ENCODE results near the gene SVEP1.
"Not testable (repeated sequence)": the region's sequence is repeated elsewhere in the genome, so short reads cannot be mapped to it uniquely, and the experiment has no call there.

The SVEP1 gene

GRCh38 chr9:110364451-110364850, 215.1 kb downstream of the SVEP1 start:
- TF ChIP-seq CTCF (IDR thresholded peaks at IDR 0.05; ENCODE audit: low read length, missing control alignments) = no peak
- no peak overlapping the region for H3K4me3 ChIP-seq (replicated peaks; ENCODE audit: low read depth, low read length)
- no peak for DNase-seq (ENCODE audit: low read depth)

DNA sequence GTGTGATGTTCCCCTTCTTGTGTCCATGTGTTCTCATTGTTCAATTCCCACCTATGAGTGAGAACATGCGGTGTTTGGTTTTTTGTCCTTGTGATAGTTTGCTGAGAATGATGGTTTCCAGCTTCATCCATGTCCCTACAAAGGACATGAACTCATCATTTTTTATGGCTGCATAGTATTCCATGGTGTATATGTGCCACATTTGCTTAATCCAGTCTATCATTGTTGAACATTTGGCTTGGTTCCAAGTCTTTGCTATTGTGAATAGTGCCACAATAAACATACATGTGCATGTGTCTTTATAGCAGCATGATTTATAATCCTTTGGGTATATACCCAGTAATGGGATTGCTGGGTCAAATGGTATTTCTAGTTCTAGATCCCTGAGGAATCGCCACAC, 220.5 kb downstream of the SVEP1 start:
- not testable (repeated sequence) for H3K4me3 ChIP-seq (replicated peaks; ENCODE audit: low read depth, low read length); DNase-seq (ENCODE audit: low read depth)

DNA sequence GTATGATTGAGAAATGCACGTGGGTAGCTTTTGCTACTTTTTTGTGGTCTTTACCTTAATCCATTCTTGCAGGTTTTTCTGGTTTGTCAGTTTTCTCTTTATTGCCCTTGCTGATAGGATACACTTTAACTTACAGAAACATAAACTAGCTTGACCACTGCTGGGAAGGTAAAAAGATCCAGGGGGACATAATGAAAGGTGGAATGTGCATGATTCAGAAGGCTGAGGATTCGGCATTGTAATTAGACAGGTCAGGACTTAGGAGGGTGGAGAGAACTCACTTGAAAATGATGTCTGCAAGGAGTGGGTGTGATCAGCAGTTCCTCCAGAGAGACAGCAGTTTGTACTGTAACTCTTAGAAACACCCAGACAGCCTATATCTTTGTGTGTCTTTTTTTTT, 222.0 kb downstream of the SVEP1 start:
- H3K4me3 ChIP-seq (replicated peaks; ENCODE audit: low read depth, low read length) = no peak overlapping the region
- TF ChIP-seq CTCF (IDR thresholded peaks at IDR 0.05; ENCODE audit: low read length, missing control alignments) = no peak
- DNase-seq (ENCODE audit: low read depth) = no peak

DNA sequence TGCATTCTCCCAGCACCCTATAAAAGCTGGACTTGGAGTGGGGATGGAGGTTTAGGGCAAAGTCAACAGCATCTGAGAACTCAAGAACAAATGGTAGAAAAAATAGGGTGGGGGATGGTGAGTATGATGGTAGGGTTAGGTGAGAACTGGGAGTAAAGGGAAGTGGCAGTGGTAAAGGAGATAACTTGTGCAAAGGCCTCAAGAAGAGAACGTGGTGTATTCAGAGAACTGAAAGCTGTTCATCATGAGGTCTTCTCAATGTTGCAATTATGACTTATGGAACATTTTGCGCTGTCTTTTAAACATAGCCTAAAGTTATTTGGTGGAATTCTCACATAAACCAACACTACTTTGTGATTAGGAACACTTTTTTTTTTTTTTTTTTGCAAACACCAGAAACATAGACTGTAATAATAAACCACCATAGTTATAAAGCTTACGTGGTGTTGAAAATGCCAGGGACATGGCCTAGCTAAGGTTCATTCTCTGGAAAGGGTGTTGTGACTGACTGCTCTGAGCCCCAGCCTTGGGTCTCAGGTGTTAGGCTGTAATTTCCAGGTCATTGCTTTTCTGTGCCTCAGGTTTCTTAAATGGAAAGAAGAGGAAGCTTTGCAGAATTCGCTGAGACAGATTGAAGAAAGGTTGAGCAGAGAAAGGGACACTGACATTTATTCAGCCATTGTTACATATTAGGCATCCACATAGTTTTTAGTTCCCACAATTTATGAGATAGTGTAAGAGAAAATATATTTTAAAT, 222.7 kb downstream of the SVEP1 start:
- TF ChIP-seq CTCF (IDR thresholded peaks at IDR 0.05; ENCODE audit: low read length, missing control alignments) = no peak
- no peak overlapping the region for H3K4me3 ChIP-seq (replicated peaks; ENCODE audit: low read depth, low read length)
- DNase-seq (ENCODE audit: low read depth) = no peak

DNA sequence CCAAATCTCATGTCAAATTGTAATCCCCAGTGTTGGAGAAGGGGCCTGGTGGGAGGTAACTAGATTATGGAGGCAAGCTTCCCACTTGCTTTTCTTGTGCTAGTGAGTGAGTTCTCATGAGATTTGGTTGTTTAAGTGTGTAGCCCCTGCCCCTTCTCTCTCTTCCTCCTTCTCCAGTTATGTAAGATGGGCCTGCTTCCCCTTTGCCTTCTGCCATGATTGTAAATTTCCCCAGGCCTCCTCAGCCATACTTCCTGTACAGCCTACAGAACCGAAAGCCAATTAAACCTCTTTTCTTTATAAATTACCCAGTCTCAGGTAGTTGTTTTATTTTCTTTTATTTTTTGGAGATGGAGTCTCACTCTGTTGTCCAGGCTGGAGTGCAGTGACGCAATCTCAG, 223.6 kb downstream of the SVEP1 start:
- TF ChIP-seq CTCF (IDR thresholded peaks at IDR 0.05; ENCODE audit: low read length, missing control alignments) = no peak
- DNase-seq (ENCODE audit: low read depth) = no peak
- no peak overlapping the region for H3K4me3 ChIP-seq (replicated peaks; ENCODE audit: low read depth, low read length)

DNA sequence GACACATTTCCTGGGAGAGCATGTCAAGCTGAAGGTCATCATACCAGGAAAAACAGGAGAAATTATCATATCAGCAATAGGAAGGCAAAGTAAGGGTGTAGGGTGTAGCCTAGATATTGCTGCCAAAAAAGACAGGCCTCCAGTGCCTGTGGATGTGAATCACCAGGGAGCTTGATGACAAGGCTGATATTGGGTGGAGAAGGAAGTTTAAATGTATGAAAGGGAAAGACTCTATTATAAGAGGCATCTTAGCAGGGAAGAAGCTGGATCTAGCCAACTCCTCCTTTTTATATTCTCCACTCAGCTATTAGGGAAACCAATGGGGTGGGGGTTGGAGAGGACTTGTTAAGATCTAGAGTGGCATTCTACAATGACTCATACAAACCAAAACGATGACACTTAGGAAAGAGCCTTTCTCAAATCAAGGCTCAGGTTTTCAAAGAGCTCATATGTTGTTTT, 228.5 kb downstream of the SVEP1 start:
- peak; percentile 68 for DNase-seq (ENCODE audit: low read depth)
- H3K4me3 ChIP-seq (replicated peaks; ENCODE audit: low read depth, low read length) = no peak overlapping the region
- TF ChIP-seq CTCF (IDR thresholded peaks at IDR 0.05; ENCODE audit: low read length, missing control alignments) = no peak

DNA sequence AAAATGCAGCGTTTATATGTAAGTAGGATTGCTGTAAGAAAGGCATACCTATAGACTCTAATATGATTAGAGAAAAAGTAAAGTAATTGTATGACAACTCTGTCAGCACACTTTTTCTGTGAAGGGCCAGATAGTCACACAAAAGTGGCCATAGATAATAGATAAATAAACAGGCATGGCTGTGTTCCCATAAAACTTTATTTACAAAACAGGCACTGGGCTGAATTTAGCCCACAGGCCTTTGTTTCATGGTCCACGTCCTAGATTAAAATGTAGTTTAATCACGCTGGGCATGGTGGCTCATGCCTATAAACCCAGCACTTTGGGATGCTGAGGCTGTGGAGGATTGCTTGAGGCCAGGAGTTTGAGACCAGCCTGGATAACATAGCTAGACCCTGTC, 233.2 kb downstream of the SVEP1 start:
- no peak for TF ChIP-seq CTCF (IDR thresholded peaks at IDR 0.05; ENCODE audit: low read length, missing control alignments)
- no peak for DNase-seq (ENCODE audit: low read depth)
- no peak overlapping the region for H3K4me3 ChIP-seq (replicated peaks; ENCODE audit: low read depth, low read length)
